Stimulated activated CD4-positive, alpha-beta T cell treated with anti-CD3 and anti-CD28 coated beads, Interleukin-2, amount 100 ng/mL, for 48 hours (primary cell): Measurements from ENCODE around the gene PRSS36.

Source experiments
- DNase-seq, 2 donors: peaks; one replicate each; pipeline ENCODE4 v3.0.0-alpha.2; 2020

The PRSS36 gene

DNA sequence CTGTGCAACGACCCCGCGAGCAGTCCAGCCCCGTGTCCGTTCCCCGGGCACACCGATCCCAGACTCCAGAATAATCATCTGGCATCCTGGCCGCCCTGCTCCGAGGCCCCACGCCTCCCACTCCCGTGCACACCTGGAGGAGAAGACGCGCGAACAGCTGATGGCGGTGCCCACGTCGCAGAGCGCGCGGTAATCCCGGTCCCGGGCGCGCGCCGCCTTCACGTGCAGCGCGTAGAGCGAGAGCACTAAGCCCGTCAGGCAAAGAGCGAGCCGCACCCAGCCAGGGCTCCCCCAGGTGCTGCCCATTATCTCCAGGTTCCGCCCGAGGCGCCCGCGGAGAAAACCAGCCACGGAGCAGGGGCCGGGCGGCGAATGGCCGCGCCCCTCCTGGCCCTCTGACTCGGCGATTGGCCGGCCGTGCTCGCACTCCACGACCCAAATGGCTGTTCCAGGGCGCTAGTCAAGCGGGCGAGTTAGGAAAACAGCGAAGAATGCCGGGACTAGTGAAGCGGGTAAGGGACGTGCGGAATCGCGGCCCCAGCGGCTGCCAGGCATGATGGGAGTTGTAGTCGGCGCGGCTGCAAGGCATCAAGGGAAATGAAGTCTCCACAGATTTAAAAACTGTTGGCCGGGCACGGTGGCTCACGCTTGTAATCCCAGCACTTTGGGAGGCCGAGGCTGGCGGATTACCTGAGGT, 55.3 kb downstream of the PRSS36 start, which contains the start of gene VKORC1:
Gene VKORC1, minus strand, starts transcription at position 374 of the 697 bp plus-strand sequence. Its CDS starts 68 bp downstream, at position 306.
- DNase-seq: peak; percentile 83 to 86

DNA sequence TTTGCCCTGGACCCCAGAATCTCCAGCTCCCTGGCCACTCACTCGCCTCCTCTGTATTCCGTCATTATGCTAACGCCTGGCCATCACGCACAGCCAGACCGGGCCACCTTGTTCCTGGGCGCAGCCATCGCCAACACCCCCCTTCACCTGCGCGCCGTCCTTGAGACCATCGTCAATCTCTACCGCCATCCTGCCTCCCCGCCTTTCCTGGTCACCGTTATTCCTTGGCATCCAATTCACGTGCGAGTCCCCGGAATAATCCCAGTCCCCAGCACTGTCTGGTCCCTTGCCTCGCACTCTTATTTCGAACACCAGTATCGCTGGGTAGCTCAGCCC, 55.8 kb downstream of the PRSS36 start:
- DNase-seq: no peak

DNA sequence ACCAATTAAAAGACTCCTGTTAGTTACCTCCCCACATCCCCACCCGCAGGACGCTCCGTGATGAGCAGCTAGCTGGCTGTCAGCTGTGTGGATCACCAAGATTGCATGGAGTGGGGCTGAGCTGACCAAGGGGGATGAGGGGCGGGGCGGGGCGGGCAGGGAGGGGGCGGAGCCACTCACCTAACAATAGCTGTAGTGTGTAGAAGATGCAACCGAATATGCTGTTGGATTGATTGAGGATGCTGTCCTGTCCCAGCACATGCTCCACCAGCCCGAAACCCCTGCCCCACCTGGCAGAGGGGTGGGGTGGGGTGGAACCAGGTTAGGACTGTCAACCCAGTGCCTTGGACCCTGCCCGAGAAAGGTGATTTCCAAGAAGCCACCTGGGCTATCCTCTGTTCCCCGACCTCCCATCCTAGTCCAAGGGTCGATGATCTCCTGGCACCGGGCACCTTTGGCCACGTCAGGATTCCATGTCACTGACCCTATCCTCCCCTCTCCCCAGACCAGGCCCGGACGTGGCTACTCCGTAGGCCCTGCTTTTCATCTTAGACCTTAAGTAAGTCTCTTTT, 56.6 kb downstream of the PRSS36 start:
- DNase-seq: no peak

DNA sequence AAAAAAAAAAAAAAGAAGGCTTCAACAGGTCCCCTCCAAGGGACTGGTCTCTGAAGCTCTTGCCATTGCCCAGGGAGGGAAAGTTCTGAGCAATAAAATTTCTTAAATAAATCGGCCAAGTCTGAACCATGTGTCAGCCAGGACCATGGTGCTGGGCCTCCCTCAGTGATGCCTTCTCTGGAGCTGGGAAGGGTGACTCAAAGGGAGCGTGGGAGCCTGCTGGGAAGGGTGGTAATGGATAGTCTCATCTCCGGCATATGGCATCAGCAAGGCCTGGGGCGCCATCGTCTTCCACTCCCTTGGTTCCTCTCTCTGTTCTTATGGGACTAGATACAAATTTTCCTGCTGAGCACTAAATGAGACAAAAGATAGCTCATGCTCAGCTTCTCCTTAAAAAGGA, 57.5 kb downstream of the PRSS36 start:
- no peak for DNase-seq

DNA sequence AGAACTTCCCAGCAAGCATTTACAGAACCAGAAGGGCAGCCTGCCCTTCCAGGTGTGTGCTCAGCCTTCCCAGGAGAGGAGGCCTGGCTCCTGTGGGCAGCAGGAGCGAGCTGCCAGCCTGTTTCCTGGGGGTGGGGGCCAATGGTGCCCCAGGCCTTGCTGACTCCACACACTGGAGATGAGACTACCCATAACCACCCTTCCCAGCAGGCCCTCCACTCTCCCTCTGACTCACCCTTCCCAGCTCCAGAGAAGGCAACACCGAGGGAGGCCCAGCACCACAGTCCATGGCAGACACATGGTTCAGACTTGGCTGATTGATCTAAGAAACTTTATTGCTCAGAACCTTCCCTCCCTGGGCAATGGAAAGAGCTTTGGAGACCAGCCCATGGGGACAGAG, 59.3 kb downstream of the PRSS36 start:
- DNase-seq: no peak

DNA sequence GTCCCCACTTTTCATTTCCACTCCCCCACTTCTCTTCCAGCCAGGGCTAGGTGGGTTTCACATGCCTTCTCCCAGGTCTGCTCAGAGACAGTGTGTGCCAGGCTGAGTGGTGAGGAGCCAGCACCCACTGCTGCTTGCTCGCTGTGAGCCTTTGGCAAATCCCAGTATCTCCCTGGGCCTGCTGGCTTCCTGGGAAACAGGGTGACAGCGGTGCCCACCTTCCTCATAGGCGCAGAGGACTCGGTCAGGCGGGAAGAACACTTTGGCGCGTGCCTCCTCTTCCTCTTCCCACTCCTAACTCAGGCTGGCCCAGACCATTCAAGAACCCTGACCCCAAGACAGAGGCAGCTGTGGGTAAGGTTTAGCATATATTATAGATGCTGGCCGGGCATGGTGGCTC, 60.7 kb downstream of the PRSS36 start:
- no peak for DNase-seq
